IPS-18a (cell line): ENCODE results near the gene ZFC3H1.
"Not testable (repeated sequence)": the region's sequence is repeated elsewhere in the genome, so short reads cannot be mapped to it uniquely, and the experiment has no call there.

Source experiments
- H3K27ac ChIP-seq: one replicate; pipeline ENCODE4 v1.5.1; 2013; ENCODE audit warnings: low read length
- H3K27me3 ChIP-seq: one replicate; pipeline ENCODE4 v1.6.1; 2013; ENCODE audit warnings: mild to moderate bottlenecking, low read length; ENCODE audit not compliant: control insufficient read depth, insufficient read depth
- H3K36me3 ChIP-seq: one replicate; pipeline ENCODE4 v1.6.1; 2013; ENCODE audit warnings: low read depth, low read length; ENCODE audit not compliant: control insufficient read depth
- H3K4me1 ChIP-seq: one replicate; pipeline ENCODE4 v1.6.1; 2013; ENCODE audit warnings: low read depth, low read length; ENCODE audit not compliant: control insufficient read depth
- H3K4me3 ChIP-seq: one replicate; pipeline ENCODE4 v1.5.1; 2013; ENCODE audit warnings: low read length
- H3K9ac ChIP-seq: one replicate; pipeline ENCODE4 v1.6.1; 2013; ENCODE audit warnings: mild to moderate bottlenecking, low read length, moderate library complexity
- H3K9me3 ChIP-seq: one replicate; pipeline ENCODE4 v1.6.1; 2013; ENCODE audit warnings: low read depth, low read length; ENCODE audit not compliant: control insufficient read depth

The ZFC3H1 gene

DNA sequence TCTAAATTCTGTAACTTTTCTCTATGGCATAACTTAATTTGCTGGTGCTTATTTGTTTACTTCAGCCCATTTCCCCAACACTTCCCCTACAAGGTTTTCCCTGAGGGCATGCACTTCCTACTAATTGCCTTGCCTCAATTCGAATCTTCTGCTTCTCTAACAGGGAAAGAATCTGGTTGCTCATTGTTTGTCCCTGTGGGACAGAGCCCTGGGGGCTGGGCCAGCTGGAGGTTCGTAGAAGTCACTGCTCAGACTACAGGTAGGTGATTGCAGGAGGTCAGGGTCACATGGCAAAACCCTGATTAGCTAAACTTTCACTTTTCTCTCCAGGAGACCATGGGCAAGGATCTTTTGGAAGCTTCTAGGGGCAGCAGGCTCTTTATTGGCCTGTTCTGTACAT lies 72.0 kb downstream of the ZFC3H1 start:
- no peaks in the 10 kb centered on the region for H3K9me3 ChIP-seq
- no peaks in the 10 kb centered on the region for H3K4me1 ChIP-seq
- H3K27ac ChIP-seq = no peak overlapping the region
- H3K9ac ChIP-seq = no peak overlapping the region
- no peak overlapping the region for H3K4me3 ChIP-seq
- no peaks in the 10 kb centered on the region for H3K36me3 ChIP-seq
- no peaks in the 10 kb centered on the region for H3K27me3 ChIP-seq

DNA sequence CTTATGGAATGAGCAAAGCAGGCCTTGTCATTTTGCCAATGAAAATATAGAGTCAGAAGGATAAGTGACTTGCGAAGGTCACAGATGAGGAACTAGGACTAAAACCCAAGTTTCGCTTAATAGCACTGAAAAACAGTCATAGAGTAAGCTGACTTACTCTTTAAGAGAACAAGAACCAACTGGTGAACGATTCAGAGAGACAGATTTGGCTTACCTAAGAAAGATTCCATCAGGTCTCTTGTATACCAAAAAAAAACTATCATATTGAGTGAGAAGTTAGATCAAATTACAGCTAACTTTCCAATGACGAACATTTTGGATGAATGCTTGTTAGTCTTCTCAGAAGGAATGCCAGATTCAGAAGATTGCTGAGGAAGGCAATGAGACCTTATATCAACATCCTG lies 74.2 kb downstream of the ZFC3H1 start:
- H3K4me1 ChIP-seq = no peaks in the 10 kb centered on the region

DNA sequence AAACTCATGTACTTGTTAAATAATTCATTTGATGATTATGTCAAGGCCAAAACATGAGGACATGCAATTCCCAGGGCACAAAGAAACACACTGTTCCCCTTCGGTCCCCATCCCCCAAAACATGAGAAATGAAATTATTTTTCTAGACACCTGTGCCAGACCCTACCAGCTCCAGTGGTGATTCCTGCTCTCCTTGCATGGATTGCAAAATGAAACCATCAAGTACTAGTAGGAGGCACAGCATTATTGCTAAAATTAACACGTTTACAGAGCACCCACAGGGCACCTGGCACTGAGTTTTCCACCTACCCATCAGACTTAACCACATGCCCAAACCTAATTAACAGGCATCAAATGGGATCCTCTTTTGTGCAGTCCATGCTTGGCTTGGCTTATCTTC lies 76.6 kb downstream of the ZFC3H1 start:
- H3K27ac ChIP-seq = no peak overlapping the region
- H3K27me3 ChIP-seq = no peaks in the 10 kb centered on the region
- H3K4me1 ChIP-seq = no peaks in the 10 kb centered on the region
- no peaks in the 10 kb centered on the region for H3K36me3 ChIP-seq
- H3K9ac ChIP-seq = no peak overlapping the region
- H3K9me3 ChIP-seq = no peaks in the 10 kb centered on the region
- no peak overlapping the region for H3K4me3 ChIP-seq

More for the DNA sequence above, 74.2 kb downstream of the ZFC3H1 start:
- Histone ChIP-seq H3K27ac (no peak overlapping the region), H3K4me3 (no peak overlapping the region), H3K36me3 (no peaks in the 10 kb centered on the region), H3K27me3 (no peaks in the 10 kb centered on the region), H3K9me3 (no peaks in the 10 kb centered on the region), H3K9ac (no peak overlapping the region)

DNA sequence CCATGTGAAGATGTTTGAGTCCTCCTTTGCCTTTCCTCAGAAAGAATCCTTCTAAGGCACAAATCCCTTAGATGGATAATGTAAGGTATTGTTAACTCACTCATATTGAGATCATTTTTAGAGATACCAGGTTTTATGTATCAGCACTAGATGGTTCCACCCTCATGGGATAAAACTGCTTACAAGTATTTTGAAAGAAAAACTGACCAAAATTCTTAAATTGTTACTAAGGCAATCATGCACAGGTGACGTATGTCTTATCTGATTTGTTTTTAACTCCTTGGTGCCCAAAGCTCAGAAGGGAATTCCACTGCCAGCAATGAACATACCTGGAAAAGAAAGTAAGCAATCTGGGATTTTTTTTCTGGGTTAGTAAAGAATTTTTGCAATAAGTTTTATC lies 78.4 kb downstream of the ZFC3H1 start:
- H3K9ac ChIP-seq = no peak overlapping the region
- no peak overlapping the region for H3K4me3 ChIP-seq
- no peaks in the 10 kb centered on the region for H3K4me1 ChIP-seq
- H3K36me3 ChIP-seq = no peaks in the 10 kb centered on the region
- H3K9me3 ChIP-seq = no peaks in the 10 kb centered on the region
- H3K27me3 ChIP-seq = no peaks in the 10 kb centered on the region
- no peak overlapping the region for H3K27ac ChIP-seq

DNA sequence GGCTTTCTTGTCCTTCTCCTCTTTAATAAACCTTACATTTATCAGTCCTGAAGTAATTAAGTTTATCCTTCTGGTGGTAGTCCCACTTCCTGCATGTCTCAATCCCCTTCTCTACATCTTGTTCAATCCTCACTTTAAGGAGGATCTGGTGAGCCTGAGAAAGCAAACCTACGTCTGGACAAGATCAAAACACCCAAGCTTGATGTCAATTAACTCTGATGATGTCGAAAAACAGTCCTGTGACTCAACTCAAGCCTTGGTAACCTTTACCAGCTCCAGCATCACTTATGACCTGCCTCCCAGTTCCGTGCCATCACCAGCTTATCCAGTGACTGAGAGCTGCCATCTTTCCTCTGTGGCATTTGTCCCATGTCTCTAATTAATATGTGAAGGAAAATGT lies 79.3 kb downstream of the ZFC3H1 start:
- H3K27ac ChIP-seq = no peak overlapping the region
- H3K36me3 ChIP-seq = no peaks in the 10 kb centered on the region

DNA sequence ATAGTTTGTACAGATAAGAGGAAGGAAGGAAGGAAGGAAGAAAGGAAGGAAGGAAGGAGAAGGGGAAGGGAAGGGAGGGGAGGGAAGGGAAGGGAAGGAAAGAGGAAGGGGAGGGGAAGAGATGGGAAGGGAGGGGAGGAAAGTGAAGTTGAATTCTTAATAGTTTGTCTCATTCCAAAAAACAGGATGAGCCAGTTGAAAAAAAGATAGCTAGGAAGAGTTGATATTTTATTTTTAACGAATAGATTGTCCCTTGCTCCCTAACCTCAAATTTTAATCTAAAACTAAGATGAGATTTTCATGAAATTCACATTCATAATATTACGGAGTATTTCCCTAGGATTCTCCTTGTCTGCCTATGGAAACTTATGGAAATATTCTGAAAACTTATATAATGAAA lies 80.7 kb downstream of the ZFC3H1 start:
- Histone ChIP-seq H3K4me1 (no peaks in the 10 kb centered on the region), H3K4me3 (no peak overlapping the region), H3K36me3 (no peaks in the 10 kb centered on the region)

More for the DNA sequence above, 79.3 kb downstream of the ZFC3H1 start:
- Histone ChIP-seq H3K9ac (no peak overlapping the region), H3K4me3 (no peak overlapping the region), H3K4me1 (no peaks in the 10 kb centered on the region), H3K27me3 (no peaks in the 10 kb centered on the region), H3K9me3 (no peaks in the 10 kb centered on the region)

GRCh38 chr12:71581206-71581605 lies 82.4 kb downstream of the ZFC3H1 start:
- no peaks in the 10 kb centered on the region for H3K27me3 ChIP-seq
- H3K9ac ChIP-seq = no peak overlapping the region
- no peak overlapping the region for H3K4me3 ChIP-seq
- H3K27ac ChIP-seq = no peak overlapping the region
- H3K9me3 ChIP-seq = no peaks in the 10 kb centered on the region
- no peaks in the 10 kb centered on the region for H3K36me3 ChIP-seq
- no peaks in the 10 kb centered on the region for H3K4me1 ChIP-seq

More for the DNA sequence above, 80.7 kb downstream of the ZFC3H1 start:
- no peak overlapping the region for H3K9ac ChIP-seq
- H3K9me3 ChIP-seq = no peaks in the 10 kb centered on the region
- no peak overlapping the region for H3K27ac ChIP-seq
- no peaks in the 10 kb centered on the region for H3K27me3 ChIP-seq

DNA sequence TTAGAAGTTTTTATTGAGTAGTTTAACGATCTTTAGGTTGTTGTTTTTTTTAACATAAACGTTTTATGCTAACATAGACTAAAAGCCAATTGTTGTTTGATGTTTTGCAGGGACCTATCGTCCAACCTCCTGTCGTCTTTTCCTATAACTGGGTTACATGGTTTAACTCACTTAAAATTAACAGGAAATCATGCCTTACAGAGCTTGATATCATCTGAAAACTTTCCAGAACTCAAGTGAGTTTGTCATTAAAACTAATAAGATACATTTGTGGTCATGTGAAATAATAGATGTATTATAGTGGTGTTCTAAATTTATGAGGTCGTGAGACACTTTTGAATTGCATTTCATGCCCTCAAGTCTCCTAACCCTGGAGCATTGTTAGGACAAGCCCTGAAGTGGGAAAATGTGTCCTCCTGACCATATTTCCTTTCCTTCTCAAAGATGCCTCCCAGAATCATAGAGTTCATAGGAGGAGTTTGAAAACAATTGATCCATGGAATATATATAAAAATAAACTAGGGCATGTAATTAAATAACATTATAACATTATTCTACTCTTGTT lies 84.9 kb downstream of the ZFC3H1 start:
- Histone ChIP-seq H3K36me3 (no peaks in the 10 kb centered on the region), H3K4me1 (no peaks in the 10 kb centered on the region), H3K9ac (no peak overlapping the region), H3K4me3 (no peak overlapping the region), H3K9me3 (no peaks in the 10 kb centered on the region), H3K27ac (no peak overlapping the region), H3K27me3 (no peaks in the 10 kb centered on the region)

DNA sequence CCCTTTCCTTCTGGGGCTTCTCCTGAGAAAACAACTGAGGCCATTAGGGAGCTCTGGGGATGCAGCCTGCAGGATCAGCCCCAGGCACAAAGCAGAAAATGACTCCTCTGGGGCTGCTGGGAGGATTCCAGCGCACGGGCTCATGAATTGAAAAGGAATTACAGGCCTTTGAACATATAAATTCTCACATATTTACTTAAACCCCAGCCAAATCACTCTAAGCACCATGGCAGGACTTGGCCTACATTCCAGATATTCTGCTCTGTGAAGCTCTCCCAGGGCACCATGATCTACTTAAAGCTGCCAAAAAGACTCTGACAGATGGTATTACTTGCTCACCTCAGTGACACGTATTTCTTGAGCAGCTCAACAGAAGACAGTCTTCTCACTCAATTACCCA lies 87.2 kb downstream of the ZFC3H1 start:
- H3K4me3 ChIP-seq = no peak overlapping the region
- no peaks in the 10 kb centered on the region for H3K36me3 ChIP-seq
- H3K9me3 ChIP-seq = no peaks in the 10 kb centered on the region
- H3K9ac ChIP-seq = no peak overlapping the region
- H3K4me1 ChIP-seq = no peaks in the 10 kb centered on the region
- H3K27me3 ChIP-seq = no peaks in the 10 kb centered on the region
- no peak overlapping the region for H3K27ac ChIP-seq

DNA sequence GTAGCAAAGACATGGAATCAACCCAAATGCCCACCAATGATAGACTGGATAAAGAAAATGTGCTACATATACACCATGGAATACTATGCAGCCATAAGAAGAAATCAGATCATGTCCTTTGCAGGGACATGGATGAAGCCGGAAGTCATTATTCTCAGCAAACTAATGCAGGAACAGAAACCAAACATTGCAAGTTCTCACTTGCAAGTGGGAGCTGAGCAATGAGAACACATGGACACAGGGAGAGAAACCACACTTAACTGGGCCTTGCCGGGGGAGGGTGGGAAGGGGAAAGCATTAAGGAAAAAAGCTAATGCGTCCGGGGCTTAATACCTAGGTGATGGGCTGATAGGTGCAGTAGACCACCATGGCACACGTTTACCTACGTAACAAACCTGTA lies 93.8 kb downstream of the ZFC3H1 start:
- H3K27me3 ChIP-seq, H3K9me3 ChIP-seq, H3K9ac ChIP-seq, H3K4me1 ChIP-seq, H3K4me3 ChIP-seq, H3K36me3 ChIP-seq, H3K27ac ChIP-seq: not testable (repeated sequence)

- peaks cover 5% of the 10 kb centered on the region for H3K4me1 ChIP-seq
- no peak overlapping the region for H3K9ac ChIP-seq
- H3K27me3 ChIP-seq = no peaks in the 10 kb centered on the region
- no peaks in the 10 kb centered on the region for H3K36me3 ChIP-seq
- H3K4me3 ChIP-seq = no peak overlapping the region
- H3K27ac ChIP-seq = no peak overlapping the region
- no peaks in the 10 kb centered on the region for H3K9me3 ChIP-seq
Measured at GRCh38 chr12:71567537-71567936, 96.1 kb downstream of the ZFC3H1 start.

DNA sequence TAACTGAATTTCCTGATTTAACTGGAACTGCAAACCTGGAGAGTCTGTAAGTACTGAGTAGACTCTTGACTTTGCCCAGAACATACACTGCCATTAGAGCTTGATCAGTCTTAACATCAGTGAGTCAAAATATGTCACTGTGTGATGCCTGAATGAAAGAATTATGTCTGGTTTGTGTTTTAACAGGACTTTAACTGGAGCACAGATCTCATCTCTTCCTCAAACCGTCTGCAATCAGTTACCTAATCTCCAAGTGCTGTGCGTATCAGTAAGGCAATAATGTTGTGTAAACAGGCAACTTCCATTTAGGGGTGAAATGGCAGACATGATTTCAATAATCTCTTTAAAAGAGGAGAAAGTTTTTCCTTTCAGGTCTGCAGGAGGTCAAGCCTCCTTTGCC lies 97.0 kb downstream of the ZFC3H1 start:
- Histone ChIP-seq H3K9ac (no peak overlapping the region), H3K4me3 (no peak overlapping the region), H3K27me3 (no peaks in the 10 kb centered on the region), H3K9me3 (no peaks in the 10 kb centered on the region), H3K27ac (no peak overlapping the region), H3K36me3 (no peaks in the 10 kb centered on the region), H3K4me1 (peaks cover 5% of the 10 kb centered on the region)
